Skeletal muscle satellite cell (primary cell): ENCODE data around the gene SFXN3.
A peak's percentile ranks its signal among the peaks of the same experiment; 100 is the strongest.

Experiments
- H3K27me3 ChIP-seq: 2 replicates; pipeline ENCODE4 v1.7.0; 2013; ENCODE audit warnings: low read length; ENCODE audit not compliant: control insufficient read depth, insufficient read depth
- H3K36me3 ChIP-seq: 2 replicates; pipeline ENCODE4 v1.7.0; 2013; ENCODE audit warnings: mild to moderate bottlenecking, control low read depth, low read length; ENCODE audit not compliant: insufficient read depth
- H3K4me1 ChIP-seq: 2 replicates; pipeline ENCODE4 v1.7.0; 2013; ENCODE audit warnings: low read length; ENCODE audit not compliant: control insufficient read depth, insufficient read depth
- H3K4me2 ChIP-seq: 2 replicates; pipeline ENCODE4 v1.7.0; 2013; ENCODE audit warnings: mild to moderate bottlenecking, low read length
- H3K4me3 ChIP-seq: 2 replicates; pipeline ENCODE4 v1.7.0; 2013; ENCODE audit warnings: low read length
- H3K9ac ChIP-seq: 2 replicates; pipeline ENCODE4 v1.7.0; 2013; ENCODE audit warnings: mild to moderate bottlenecking, low read depth, low read length, moderate library complexity
- H3K9me3 ChIP-seq: replicated peaks from 2 replicates; pipeline ENCODE4 v1.7.0; 2013; ENCODE audit warnings: mild to moderate bottlenecking, control low read depth, low read length

Gene SFXN3

GRCh38 chr10:101020427-101021075 lies 10.5 kb upstream of the SFXN3 start:
- no peaks in the 10 kb centered on the region for H3K36me3 ChIP-seq
- H3K4me2 ChIP-seq, result no peak overlapping the region
- H3K9me3 ChIP-seq, result no peaks in the 10 kb centered on the region
- H3K4me1 ChIP-seq, result peaks cover 7% of the 10 kb centered on the region
- H3K27me3 ChIP-seq, result no peaks in the 10 kb centered on the region
- no peak overlapping the region for H3K4me3 ChIP-seq
- no peak overlapping the region for H3K9ac ChIP-seq

- H3K4me3 ChIP-seq, result no peak overlapping the region
- H3K9me3 ChIP-seq, result no peaks in the 10 kb centered on the region
- H3K4me1 ChIP-seq, result peaks cover 4% of the 10 kb centered on the region
- no peak overlapping the region for H3K4me2 ChIP-seq
- no peak overlapping the region for H3K9ac ChIP-seq
- no peaks in the 10 kb centered on the region for H3K36me3 ChIP-seq
- H3K27me3 ChIP-seq, result no peaks in the 10 kb centered on the region
Observed at GRCh38 chr10:101021239-101021638, 9.8 kb upstream of the SFXN3 start.

- no peaks in the 10 kb centered on the region for H3K27me3 ChIP-seq
- no peak overlapping the region for H3K9ac ChIP-seq
Observed at GRCh38 chr10:101021692-101022251, 9.3 kb upstream of the SFXN3 start.

GRCh38 chr10:101022967-101023705 lies 7.9 kb upstream of the SFXN3 start:
- peaks cover 4% of the 10 kb centered on the region for H3K27me3 ChIP-seq
- H3K36me3 ChIP-seq, result no peaks in the 10 kb centered on the region
- no peak overlapping the region for H3K9ac ChIP-seq
- no peaks in the 10 kb centered on the region for H3K9me3 ChIP-seq
- H3K4me1 ChIP-seq, result peaks cover 4% of the 10 kb centered on the region
- no peak overlapping the region for H3K4me3 ChIP-seq
- H3K4me2 ChIP-seq, result no peak overlapping the region

More at GRCh38 chr10:101021692-101022251, 9.3 kb upstream of the SFXN3 start:
- H3K4me3 ChIP-seq, result no peak overlapping the region
- no peak overlapping the region for H3K4me2 ChIP-seq
- H3K4me1 ChIP-seq, result peaks cover 4% of the 10 kb centered on the region
- H3K36me3 ChIP-seq, result no peaks in the 10 kb centered on the region
- no peaks in the 10 kb centered on the region for H3K9me3 ChIP-seq

- H3K4me2 ChIP-seq, result no peak overlapping the region
- H3K36me3 ChIP-seq, result no peaks in the 10 kb centered on the region
- H3K9ac ChIP-seq, result no peak overlapping the region
Observed at GRCh38 chr10:101027106-101027720, 3.8 kb upstream of the SFXN3 start.

GRCh38 chr10:101028446-101029337 lies 2.3 kb upstream of the SFXN3 start:
- Histone ChIP-seq H3K27me3 (peaks cover 4% of the 10 kb centered on the region), H3K9ac (no peak overlapping the region), H3K4me3 (no peak overlapping the region)

More at GRCh38 chr10:101027106-101027720, 3.8 kb upstream of the SFXN3 start:
- Histone ChIP-seq H3K4me3 (no peak overlapping the region), H3K9me3 (no peaks in the 10 kb centered on the region), H3K4me1 (peaks cover 10% of the 10 kb centered on the region), H3K27me3 (peaks cover 4% of the 10 kb centered on the region)

GRCh38 chr10:101029520-101030295 lies 1.3 kb upstream of the SFXN3 start:
- H3K27me3 ChIP-seq, result peaks cover 4% of the 10 kb centered on the region
- no peak overlapping the region for H3K4me3 ChIP-seq
- peaks cover 4% of the 10 kb centered on the region for H3K36me3 ChIP-seq
- no peak overlapping the region for H3K4me2 ChIP-seq
- H3K9me3 ChIP-seq, result no peaks in the 10 kb centered on the region
- no peak overlapping the region for H3K9ac ChIP-seq
- H3K4me1 ChIP-seq, result peaks cover 13% of the 10 kb centered on the region

More at GRCh38 chr10:101028446-101029337, 2.3 kb upstream of the SFXN3 start:
- H3K4me1 ChIP-seq, result peaks cover 13% of the 10 kb centered on the region
- H3K36me3 ChIP-seq, result no peaks in the 10 kb centered on the region
- no peak overlapping the region for H3K4me2 ChIP-seq
- no peaks in the 10 kb centered on the region for H3K9me3 ChIP-seq

GRCh38 chr10:101030496-101031127 lies 422 bp upstream of the SFXN3 start:
- peaks cover 13% of the 10 kb centered on the region for H3K4me1 ChIP-seq
- peak overlapping the region; percentile 93 for H3K4me2 ChIP-seq

GRCh38 chr10:101031796-101032636 lies 982 bp downstream of the SFXN3 start:
- Histone ChIP-seq H3K9me3 (no peaks in the 10 kb centered on the region), H3K9ac (peak overlapping the region; percentile 93), H3K36me3 (peaks cover 27% of the 10 kb centered on the region), H3K4me3 (peak overlapping the region; percentile 86), H3K4me2 (peak overlapping the region; percentile 93), H3K27me3 (peaks cover 4% of the 10 kb centered on the region), H3K4me1 (peaks cover 13% of the 10 kb centered on the region)

More at GRCh38 chr10:101030496-101031127, 422 bp upstream of the SFXN3 start:
- Histone ChIP-seq H3K9me3 (no peaks in the 10 kb centered on the region), H3K27me3 (peaks cover 4% of the 10 kb centered on the region), H3K4me3 (peak overlapping the region; percentile 86), H3K9ac (no peak overlapping the region), H3K36me3 (peaks cover 13% of the 10 kb centered on the region)
